ENCODE results near the gene CLDN20. TPM values are rescaled to one million over a fixed set of nuclear protein-coding genes. Genes with fewer than 3 reads are reported as not detected.

CLDN20 gene
- total RNA-seq, 6 donors from 2014 or later, result not detected

- Histone ChIP-seq H3K4me3 (no peak overlapping the region), H3K9me3 (no peaks in the 10 kb centered on the region), H3K27me3 (no peaks in the 10 kb centered on the region), H3K27ac (no peak overlapping the region), H3K36me3 (no peaks in the 10 kb centered on the region), H3K4me1 (peaks cover 0 to 7% (median 5%) of the 10 kb centered on the region in 4 donors)
- ATAC-seq (ENCODE audit: low FRiP score in 2 of 2) (no peak), DNase-seq (no peak)
- TF ChIP-seq EP300 (IDR thresholded peaks at IDR 0.05) (no peak), POLR2A (IDR thresholded peaks at IDR 0.05) (no peak), POLR2AphosphoS5 (IDR thresholded peaks at IDR 0.05) (no peak)
- TF ChIP-seq, protein P1, sequence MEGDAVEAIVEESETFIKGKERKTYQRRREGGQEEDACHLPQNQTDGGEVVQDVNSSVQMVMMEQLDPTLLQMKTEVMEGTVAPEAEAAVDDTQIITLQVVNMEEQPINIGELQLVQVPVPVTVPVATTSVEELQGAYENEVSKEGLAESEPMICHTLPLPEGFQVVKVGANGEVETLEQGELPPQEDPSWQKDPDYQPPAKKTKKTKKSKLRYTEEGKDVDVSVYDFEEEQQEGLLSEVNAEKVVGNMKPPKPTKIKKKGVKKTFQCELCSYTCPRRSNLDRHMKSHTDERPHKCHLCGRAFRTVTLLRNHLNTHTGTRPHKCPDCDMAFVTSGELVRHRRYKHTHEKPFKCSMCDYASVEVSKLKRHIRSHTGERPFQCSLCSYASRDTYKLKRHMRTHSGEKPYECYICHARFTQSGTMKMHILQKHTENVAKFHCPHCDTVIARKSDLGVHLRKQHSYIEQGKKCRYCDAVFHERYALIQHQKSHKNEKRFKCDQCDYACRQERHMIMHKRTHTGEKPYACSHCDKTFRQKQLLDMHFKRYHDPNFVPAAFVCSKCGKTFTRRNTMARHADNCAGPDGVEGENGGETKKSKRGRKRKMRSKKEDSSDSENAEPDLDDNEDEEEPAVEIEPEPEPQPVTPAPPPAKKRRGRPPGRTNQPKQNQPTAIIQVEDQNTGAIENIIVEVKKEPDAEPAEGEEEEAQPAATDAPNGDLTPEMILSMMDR (IDR thresholded peaks at IDR 0.05), result no peak
- WGBS, 2 donors, result 97% methylated on average over 1 of the region's 1 CpG
Measured at GRCh38 chr6:155316419-155316818, 52.6 kb downstream of the CLDN20 start.

- 87 to 95% methylated on average over 1 of the region's 1 CpG for WGBS, 2 donors
- TF ChIP-seq POLR2AphosphoS5 (IDR thresholded peaks at IDR 0.05) (no peak), POLR2A (IDR thresholded peaks at IDR 0.05) (no peak), EP300 (IDR thresholded peaks at IDR 0.05) (no peak)
- TF ChIP-seq, protein P1 (IDR thresholded peaks at IDR 0.05), result no peak
- peaks cover 0 to 7% (median 5%) of the 10 kb centered on the region in 4 donors for H3K4me1 ChIP-seq
- no peak overlapping the region for H3K4me3 ChIP-seq
- no peak overlapping the region for H3K27ac ChIP-seq
- no peaks in the 10 kb centered on the region for H3K27me3 ChIP-seq
- H3K36me3 ChIP-seq, result no peaks in the 10 kb centered on the region
- no peak for ATAC-seq (ENCODE audit: low FRiP score in 2 of 2)
- H3K9me3 ChIP-seq, result no peaks in the 10 kb centered on the region
- no peak for DNase-seq
Measured at GRCh38 chr6:155317186-155317585, 53.4 kb downstream of the CLDN20 start.

DNA sequence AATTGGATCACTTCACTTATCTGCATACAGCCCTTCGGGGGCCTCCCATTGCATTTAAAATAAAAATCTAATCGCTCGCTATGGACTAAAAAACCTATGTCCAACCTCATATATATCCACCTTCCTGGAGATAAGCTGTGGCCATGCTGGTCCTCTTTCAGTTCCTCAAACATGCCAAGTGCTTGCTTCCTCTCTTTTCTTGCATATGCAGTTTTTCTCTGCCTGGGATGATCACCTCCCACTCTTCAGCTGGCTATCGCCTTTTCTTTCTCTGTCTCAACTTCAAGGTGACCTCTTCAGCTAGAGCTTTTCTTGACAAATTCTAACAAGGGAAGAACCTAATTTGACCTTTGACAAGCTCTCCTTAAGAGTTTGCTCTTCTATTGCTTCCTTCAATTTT lies 56.1 kb downstream of the CLDN20 start:
- Histone ChIP-seq H3K4me3 (peak overlapping the region in 2 of 4 donors; percentile 7 to 26), H3K27ac (no peak overlapping the region), H3K9me3 (no peaks in the 10 kb centered on the region), H3K27me3 (no peaks in the 10 kb centered on the region), H3K36me3 (no peaks in the 10 kb centered on the region), H3K4me1 (peaks cover 0 to 5% (median 0%) of the 10 kb centered on the region in 4 donors)
- ATAC-seq (ENCODE audit: low FRiP score in 2 of 2) (no peak), DNase-seq (no peak)
- 75 to 86% methylated on average over 4 of the region's 4 CpGs for WGBS, 2 donors
- TF ChIP-seq EP300 (IDR thresholded peaks at IDR 0.05) (no peak), POLR2A (IDR thresholded peaks at IDR 0.05) (no peak)

DNA sequence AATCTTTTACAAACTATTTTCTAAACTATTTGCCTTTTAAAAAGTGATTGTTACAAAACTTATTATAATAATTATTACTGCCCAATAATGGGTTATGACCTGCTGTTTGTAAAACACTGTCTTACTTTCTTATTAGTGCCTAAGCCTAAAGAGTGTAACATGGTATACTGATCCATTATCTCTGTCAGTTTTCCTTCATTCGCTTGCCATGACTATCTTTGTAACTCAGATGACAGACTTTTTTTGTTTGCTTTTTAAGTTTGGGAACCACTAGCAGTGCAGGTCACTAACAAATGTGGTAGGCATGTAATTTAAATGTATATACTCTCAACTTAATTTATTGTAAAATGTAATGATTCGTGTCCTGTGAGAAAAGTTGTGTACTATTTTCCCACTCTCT lies 60.4 kb downstream of the CLDN20 start:
- no peak for DNase-seq
- Histone ChIP-seq H3K36me3 (no peaks in the 10 kb centered on the region), H3K4me3 (no peak overlapping the region), H3K9me3 (no peaks in the 10 kb centered on the region), H3K27me3 (no peaks in the 10 kb centered on the region), H3K4me1 (peaks cover 0 to 12% (median 5%) of the 10 kb centered on the region in 4 donors), H3K27ac (no peak overlapping the region)
- 90 to 91% methylated on average over 2 of the region's 2 CpGs for WGBS, 2 donors
- ATAC-seq (ENCODE audit: low FRiP score in 2 of 2), result no peak
- no peak for TF ChIP-seq EP300 (IDR thresholded peaks at IDR 0.05)

DNA sequence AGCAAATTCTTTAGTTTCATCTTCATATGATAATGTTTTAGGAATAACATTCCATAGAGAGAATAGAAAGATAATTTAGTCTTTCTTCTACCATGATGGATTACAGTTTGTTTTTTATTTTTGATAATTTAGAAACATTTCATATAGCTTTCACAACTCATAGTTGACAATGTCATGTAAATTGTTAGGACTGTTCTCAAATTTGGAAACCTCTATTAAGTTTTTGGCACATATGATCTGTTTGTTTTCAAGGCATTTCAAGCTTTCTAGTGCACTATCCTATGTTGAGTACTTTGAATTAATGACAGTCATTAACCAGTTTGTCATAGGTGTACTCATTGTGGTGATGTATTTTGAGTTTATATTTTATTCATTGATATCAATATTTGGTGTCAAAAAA lies 61.2 kb downstream of the CLDN20 start:
- ATAC-seq (ENCODE audit: low FRiP score in 2 of 2) (no peak), DNase-seq (no peak)
- TF ChIP-seq EP300 (IDR thresholded peaks at IDR 0.05), result no peak
- TF ChIP-seq, protein P1 (IDR thresholded peaks at IDR 0.05), result no peak
- no peak for TF ChIP-seq POLR2A (IDR thresholded peaks at IDR 0.05)
- TF ChIP-seq POLR2AphosphoS5 (IDR thresholded peaks at IDR 0.05), result no peak

GRCh38 chr6:155325700-155326516 lies 62.1 kb downstream of the CLDN20 start:
- 88 to 89% methylated on average over 5 to 6 of the region's 6 CpGs for WGBS, 2 donors

More for the DNA sequence above, 61.2 kb downstream of the CLDN20 start:
- Histone ChIP-seq H3K27ac (no peak overlapping the region), H3K9me3 (no peaks in the 10 kb centered on the region), H3K36me3 (no peaks in the 10 kb centered on the region), H3K4me3 (no peak overlapping the region), H3K27me3 (no peaks in the 10 kb centered on the region), H3K4me1 (peaks cover 0 to 13% (median 5%) of the 10 kb centered on the region in 4 donors)

More at GRCh38 chr6:155325700-155326516, 62.1 kb downstream of the CLDN20 start:
- no peak for TF ChIP-seq POLR2A (IDR thresholded peaks at IDR 0.05)
- no peak for TF ChIP-seq EP300 (IDR thresholded peaks at IDR 0.05)
- TF ChIP-seq POLR2AphosphoS5 (IDR thresholded peaks at IDR 0.05), result no peak
- TF ChIP-seq, protein P1 (IDR thresholded peaks at IDR 0.05), result no peak
- no peak for ATAC-seq (ENCODE audit: low FRiP score in 2 of 2)
- Histone ChIP-seq H3K9me3 (no peaks in the 10 kb centered on the region), H3K36me3 (no peaks in the 10 kb centered on the region), H3K4me3 (no peak overlapping the region), H3K27ac (no peak overlapping the region), H3K27me3 (no peaks in the 10 kb centered on the region), H3K4me1 (peaks cover 0 to 13% (median 5%) of the 10 kb centered on the region in 4 donors)
- DNase-seq, result no peak

Measured in upper lobe of left lung (tissue), 6 donors.